HepG2 (cell line): ENCODE measurements around the gene NDUFS2. TPM values are rescaled to one million over a fixed set of nuclear protein-coding genes. Genes with fewer than 3 reads are reported as not detected.

ENCODE experiments used
- ATAD3A ChIP-seq: sonication (generic); formaldehyde crosslinking; IDR thresholded peaks from 2 replicates; pipeline ENCODE4 v1.4.0; 2020; ENCODE audit warnings: missing genetic modification reagents
- CAMTA2 ChIP-seq: sonication (generic); formaldehyde crosslinking; IDR thresholded peaks from 2 replicates; pipeline ENCODE4 v1.4.0; 2020; ENCODE audit warnings: mild to moderate bottlenecking, missing genetic modification reagents, borderline replicate concordance
- ETV5 ChIP-seq: IDR thresholded peaks from 2 replicates; pipeline ENCODE4 v1.6.1; 2018; ENCODE audit warnings: missing biosample characterization, missing genetic modification reagents, inconsistent platforms, borderline replicate concordance
- KAT2B ChIP-seq: fragments of 150-350 bp; IDR thresholded peaks from 2 replicates; pipeline ENCODE4 v1.6.1; 2014; ENCODE audit warnings: low read depth, low read length, borderline replicate concordance
- KDM3A ChIP-seq: IDR thresholded peaks from 2 replicates; pipeline ENCODE4 v1.6.1; 2018; ENCODE audit warnings: low read depth, missing compliant biosample characterization
- KDM4B ChIP-seq: sonication (generic); formaldehyde crosslinking; IDR thresholded peaks from 2 replicates; pipeline ENCODE4 v1.4.0; 2020; ENCODE audit warnings: missing genetic modification reagents
- MXI1 ChIP-seq: IDR thresholded peaks from 3 replicates; pipeline ENCODE4 v1.6.1; 2012; ENCODE audit warnings: low read depth, low read length, inconsistent platforms, borderline replicate concordance
- NR3C1 ChIP-seq: sonication (generic); formaldehyde crosslinking; IDR thresholded peaks from 2 replicates; pipeline ENCODE4 v1.4.0; 2020; ENCODE audit warnings: missing genetic modification reagents
- PAF1 ChIP-seq: IDR thresholded peaks from 2 replicates; pipeline ENCODE4 v1.6.1; 2016; ENCODE audit warnings: missing genetic modification reagents, missing compliant biosample characterization
- PHB2 ChIP-seq: fragments of 450-650 bp; IDR thresholded peaks from 2 replicates; pipeline ENCODE4 v1.6.1; 2018; ENCODE audit not compliant: partially characterized antibody
- ZNF33A ChIP-seq: sonication (generic); formaldehyde crosslinking; IDR thresholded peaks from 2 replicates; pipeline ENCODE4 v1.5.1; 2020; ENCODE audit warnings: missing genetic modification reagents, mild to moderate bottlenecking, moderate library complexity, borderline replicate concordance
- ZNF343 ChIP-seq: sonication (generic); formaldehyde crosslinking; IDR thresholded peaks from 2 replicates; pipeline ENCODE4 v1.4.0; 2020; ENCODE audit warnings: mild to moderate bottlenecking, missing genetic modification reagents
- ZNF792 ChIP-seq: IDR thresholded peaks from 2 replicates; pipeline ENCODE4 v1.6.1; 2016
- polyA plus RNA-seq, 8 experiments: library from polyadenylated mRNA; depleted of rRNA in 3 of 8; stranded (reverse) in 7 of 8; unstranded in 1 of 8; fragments of >200 nt; fragmentation: Illumina TruSeq in 4 of 8; extraction: Trizol in 4 of 8; gene quantifications; 2 replicates each; pipeline versions ENCODE4 v1.2.1 to v1.2.3, GENCODE V29; 2011 to 2016; ENCODE audit warnings: low read depth in 4 of 8, missing spikeins in 1 of 8, mixed read lengths in 1 of 8; ENCODE audit not compliant: insufficient read depth in 1 of 8
- total RNA-seq, 5 experiments: library from RNA; depleted of rRNA; stranded (reverse); fragments of >200 nt; fragmentation: Illumina TruSeq; extraction: Trizol; gene quantifications; 2 replicates each; pipeline ENCODE4 v1.2.3, GENCODE V29; 2016; ENCODE audit warnings: low read depth in 1 of 5
- TF ChIP-seq, protein P1 (sequence below): sonication (generic); formaldehyde crosslinking; IDR thresholded peaks from 2 replicates; pipeline ENCODE4 v1.8.0; 2022; ENCODE audit warnings: missing genetic modification reagents, mild to moderate bottlenecking, moderate library complexity, borderline replicate concordance
- TF ChIP-seq, protein P2 (sequence below): sonication (generic); formaldehyde crosslinking; IDR thresholded peaks from 2 replicates; pipeline ENCODE4 v1.4.0; 2020; ENCODE audit warnings: missing genetic modification reagents, borderline replicate concordance
- TF ChIP-seq, protein P3 (sequence below): sonication (generic); formaldehyde crosslinking; IDR thresholded peaks from 2 replicates; pipeline ENCODE4 v1.4.0; 2020; ENCODE audit warnings: missing genetic modification reagents
- TF ChIP-seq, protein P4 (sequence below): sonication (generic); formaldehyde crosslinking; IDR thresholded peaks from 2 replicates; pipeline ENCODE4 v1.5.1; 2020; ENCODE audit warnings: missing genetic modification reagents, mild to moderate bottlenecking, borderline replicate concordance
- TF ChIP-seq, protein P5 (sequence below): sonication (generic); formaldehyde crosslinking; IDR thresholded peaks from 2 replicates; pipeline ENCODE4 v1.8.0; 2022; ENCODE audit warnings: mild to moderate bottlenecking, missing genetic modification reagents; ENCODE audit not compliant: insufficient replicate concordance

NDUFS2 gene
- total and polyA plus RNA-seq, 2 of the 13 experiments (the other 11 are each of a cell fraction or from before 2014, with no cell fraction given): 89.9 to 118 TPM

DNA sequence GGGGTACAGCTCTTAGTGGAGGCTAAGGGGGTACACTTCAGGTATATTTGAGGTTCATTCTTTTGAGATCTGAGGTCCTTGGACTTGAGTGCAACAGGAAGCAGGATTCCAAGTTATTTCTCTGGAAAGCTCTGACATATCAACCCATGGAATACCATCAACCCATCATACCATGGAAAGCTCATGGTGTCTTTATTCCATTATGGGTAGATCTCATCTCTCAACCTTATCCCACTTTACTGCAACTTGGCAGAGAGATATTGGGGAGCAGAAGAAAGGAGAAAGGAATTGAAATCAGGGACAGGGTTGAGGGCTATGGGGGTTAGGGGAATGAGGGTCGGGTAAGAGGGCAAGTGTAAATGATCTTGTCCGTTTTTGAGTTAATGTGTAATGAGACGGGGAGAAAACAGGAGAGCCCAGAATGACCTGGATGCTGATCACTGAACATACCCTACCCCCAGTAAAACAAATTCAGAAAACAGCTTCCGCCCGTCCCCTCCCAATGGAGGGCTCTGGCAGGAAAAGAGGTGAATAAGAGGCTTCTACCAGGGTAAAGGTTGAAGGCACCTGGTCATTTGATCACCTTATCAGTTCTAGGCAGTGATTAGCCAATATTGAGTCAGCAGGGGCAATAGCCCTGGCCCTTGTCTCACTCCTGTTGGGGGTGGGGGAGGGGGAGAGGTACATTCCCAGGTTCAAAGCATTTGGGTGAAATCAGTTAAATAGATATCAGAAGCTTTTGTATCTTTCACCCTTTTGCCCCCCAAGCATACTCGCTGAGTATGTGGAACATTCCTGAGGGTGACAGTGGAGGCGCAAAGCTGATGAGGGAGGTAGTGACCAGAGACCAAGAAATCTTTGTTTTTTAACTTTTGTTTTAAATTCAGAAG lies 21.9 kb downstream of the NDUFS2 start (continued):
- TF ChIP-seq, protein P1, sequence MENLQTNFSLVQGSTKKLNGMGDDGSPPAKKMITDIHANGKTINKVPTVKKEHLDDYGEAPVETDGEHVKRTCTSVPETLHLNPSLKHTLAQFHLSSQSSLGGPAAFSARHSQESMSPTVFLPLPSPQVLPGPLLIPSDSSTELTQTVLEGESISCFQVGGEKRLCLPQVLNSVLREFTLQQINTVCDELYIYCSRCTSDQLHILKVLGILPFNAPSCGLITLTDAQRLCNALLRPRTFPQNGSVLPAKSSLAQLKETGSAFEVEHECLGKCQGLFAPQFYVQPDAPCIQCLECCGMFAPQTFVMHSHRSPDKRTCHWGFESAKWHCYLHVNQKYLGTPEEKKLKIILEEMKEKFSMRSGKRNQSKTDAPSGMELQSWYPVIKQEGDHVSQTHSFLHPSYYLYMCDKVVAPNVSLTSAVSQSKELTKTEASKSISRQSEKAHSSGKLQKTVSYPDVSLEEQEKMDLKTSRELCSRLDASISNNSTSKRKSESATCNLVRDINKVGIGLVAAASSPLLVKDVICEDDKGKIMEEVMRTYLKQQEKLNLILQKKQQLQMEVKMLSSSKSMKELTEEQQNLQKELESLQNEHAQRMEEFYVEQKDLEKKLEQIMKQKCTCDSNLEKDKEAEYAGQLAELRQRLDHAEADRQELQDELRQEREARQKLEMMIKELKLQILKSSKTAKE: peak; percentile 87
- TF ChIP-seq ZNF33A (CRISPR knock-in tag) (no peak), NR3C1 (CRISPR knock-in tag) (no peak), KDM4B (no peak; the same call in 1 of the 2 replicates), PAF1 (CRISPR knock-in tag) (no peak), KDM3A (CRISPR knock-in tag) (no peak), KAT2B (no peak), CAMTA2 (no peak), ZNF343 (CRISPR knock-in tag) (no peak), PHB2 (no peak), MXI1 (no peak; the same call in 2 of the 3 replicates), ETV5 (CRISPR knock-in tag) (peak; percentile 98), ZNF792 (no peak; the same call in 1 of the 2 replicates), ATAD3A (CRISPR knock-in tag) (no peak)
- TF ChIP-seq, protein P2, sequence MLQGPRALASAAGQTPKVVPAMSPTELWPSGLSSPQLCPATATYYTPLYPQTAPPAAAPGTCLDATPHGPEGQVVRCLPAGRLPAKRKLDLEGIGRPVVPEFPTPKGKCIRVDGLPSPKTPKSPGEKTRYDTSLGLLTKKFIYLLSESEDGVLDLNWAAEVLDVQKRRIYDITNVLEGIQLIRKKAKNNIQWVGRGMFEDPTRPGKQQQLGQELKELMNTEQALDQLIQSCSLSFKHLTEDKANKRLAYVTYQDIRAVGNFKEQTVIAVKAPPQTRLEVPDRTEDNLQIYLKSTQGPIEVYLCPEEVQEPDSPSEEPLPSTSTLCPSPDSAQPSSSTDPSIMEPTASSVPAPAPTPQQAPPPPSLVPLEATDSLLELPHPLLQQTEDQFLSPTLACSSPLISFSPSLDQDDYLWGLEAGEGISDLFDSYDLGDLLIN (CRISPR knock-in tag): no peak
- TF ChIP-seq, protein P3, sequence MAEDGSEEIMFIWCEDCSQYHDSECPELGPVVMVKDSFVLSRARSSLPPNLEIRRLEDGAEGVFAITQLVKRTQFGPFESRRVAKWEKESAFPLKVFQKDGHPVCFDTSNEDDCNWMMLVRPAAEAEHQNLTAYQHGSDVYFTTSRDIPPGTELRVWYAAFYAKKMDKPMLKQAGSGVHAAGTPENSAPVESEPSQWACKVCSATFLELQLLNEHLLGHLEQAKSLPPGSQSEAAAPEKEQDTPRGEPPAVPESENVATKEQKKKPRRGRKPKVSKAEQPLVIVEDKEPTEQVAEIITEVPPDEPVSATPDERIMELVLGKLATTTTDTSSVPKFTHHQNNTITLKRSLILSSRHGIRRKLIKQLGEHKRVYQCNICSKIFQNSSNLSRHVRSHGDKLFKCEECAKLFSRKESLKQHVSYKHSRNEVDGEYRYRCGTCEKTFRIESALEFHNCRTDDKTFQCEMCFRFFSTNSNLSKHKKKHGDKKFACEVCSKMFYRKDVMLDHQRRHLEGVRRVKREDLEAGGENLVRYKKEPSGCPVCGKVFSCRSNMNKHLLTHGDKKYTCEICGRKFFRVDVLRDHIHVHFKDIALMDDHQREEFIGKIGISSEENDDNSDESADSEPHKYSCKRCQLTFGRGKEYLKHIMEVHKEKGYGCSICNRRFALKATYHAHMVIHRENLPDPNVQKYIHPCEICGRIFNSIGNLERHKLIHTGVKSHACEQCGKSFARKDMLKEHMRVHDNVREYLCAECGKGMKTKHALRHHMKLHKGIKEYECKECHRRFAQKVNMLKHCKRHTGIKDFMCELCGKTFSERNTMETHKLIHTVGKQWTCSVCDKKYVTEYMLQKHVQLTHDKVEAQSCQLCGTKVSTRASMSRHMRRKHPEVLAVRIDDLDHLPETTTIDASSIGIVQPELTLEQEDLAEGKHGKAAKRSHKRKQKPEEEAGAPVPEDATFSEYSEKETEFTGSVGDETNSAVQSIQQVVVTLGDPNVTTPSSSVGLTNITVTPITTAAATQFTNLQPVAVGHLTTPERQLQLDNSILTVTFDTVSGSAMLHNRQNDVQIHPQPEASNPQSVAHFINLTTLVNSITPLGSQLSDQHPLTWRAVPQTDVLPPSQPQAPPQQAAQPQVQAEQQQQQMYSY (CRISPR knock-in tag): no peak
- TF ChIP-seq, protein P4, sequence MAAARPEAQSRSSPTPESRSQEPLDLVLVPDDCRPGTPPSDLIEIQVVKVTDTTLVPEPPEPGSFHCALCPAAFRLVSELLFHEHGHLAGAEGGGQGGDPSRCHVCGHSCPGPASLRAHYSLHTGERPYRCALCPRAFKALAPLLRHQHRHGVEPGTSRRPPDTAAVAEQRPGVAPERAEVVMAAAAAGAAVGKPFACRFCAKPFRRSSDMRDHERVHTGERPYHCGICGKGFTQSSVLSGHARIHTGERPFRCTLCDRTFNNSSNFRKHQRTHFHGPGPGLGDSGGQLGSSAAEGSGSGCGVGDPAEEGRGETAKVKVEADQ (CRISPR knock-in tag): 0 out of 2 replicates have a peak, but pooled peaks have one; percentile 8
- TF ChIP-seq, protein P5, sequence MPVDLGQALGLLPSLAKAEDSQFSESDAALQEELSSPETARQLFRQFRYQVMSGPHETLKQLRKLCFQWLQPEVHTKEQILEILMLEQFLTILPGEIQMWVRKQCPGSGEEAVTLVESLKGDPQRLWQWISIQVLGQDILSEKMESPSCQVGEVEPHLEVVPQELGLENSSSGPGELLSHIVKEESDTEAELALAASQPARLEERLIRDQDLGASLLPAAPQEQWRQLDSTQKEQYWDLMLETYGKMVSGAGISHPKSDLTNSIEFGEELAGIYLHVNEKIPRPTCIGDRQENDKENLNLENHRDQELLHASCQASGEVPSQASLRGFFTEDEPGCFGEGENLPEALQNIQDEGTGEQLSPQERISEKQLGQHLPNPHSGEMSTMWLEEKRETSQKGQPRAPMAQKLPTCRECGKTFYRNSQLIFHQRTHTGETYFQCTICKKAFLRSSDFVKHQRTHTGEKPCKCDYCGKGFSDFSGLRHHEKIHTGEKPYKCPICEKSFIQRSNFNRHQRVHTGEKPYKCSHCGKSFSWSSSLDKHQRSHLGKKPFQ: peak; percentile 27
